Activated naive CD8-positive, alpha-beta T cell treated with anti-CD3 and anti-CD28 coated beads, Interleukin-2, amount 50 U/mL, for 16 hours (primary cell): Measurements from ENCODE around the gene MTARC1.

Source experiments
- DNase-seq: peaks from one replicate; pipeline ENCODE4 v3.0.0-alpha.2; 2020; ENCODE audit warnings: low read depth, low spot score

The MTARC1 gene

DNA sequence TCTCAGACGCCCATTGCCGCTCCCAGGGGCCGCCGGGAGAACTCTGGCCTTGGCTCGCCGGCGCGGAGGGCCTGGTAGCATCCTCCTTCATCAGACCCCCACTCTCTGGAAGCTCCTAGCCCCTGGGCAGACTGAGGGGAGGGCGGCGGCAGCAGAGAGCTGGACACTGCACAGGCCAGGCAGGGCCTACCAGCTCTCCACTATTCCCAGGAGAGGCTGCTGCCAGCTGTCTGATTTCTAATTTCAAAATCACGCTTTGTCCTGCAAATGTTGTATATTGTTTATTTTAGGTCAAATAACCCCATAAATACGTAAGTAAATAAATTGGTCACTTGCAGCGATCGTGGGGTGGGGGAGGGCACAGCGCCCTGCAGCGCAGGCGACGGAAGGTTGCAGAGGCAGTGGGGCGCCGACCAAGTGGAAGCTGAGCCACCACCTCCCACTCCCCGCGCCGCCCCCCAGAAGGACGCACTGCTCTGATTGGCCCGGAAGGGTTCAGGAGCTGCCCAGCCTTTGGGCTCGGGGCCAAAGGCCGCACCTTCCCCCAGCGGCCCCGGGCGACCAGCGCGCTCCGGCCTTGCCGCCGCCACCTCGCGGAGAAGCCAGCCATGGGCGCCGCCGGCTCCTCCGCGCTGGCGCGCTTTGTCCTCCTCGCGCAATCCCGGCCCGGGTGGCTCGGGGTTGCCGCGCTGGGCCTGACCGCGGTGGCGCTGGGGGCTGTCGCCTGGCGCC is at the start of gene MTARC1:
TSS of gene MTARC1 (plus strand) at position 577 of the 732 bp plus-strand sequence. CDS start at position 609, 32 bp downstream.
- no peak for DNase-seq

DNA sequence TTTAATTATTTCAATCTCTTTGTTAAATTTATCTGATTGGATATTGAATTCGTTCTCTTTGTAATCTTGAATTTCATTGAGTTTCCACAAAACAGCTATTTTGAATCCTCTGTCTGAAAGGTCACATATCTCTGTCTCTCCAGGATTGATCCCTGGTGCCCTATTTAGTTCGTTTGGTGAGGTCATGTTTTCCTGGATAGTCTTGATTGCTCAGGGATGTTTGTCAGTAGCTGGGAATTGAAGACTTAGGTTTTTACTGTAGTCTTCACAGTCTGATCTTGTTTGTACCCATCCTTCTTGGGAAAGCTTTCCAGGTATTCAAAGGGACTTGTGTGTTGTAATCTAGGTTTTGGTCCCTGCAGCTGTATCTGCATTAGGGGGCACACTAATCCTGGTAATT is 45.4 kb upstream of the MTARC1 start:
- DNase-seq = no peak

DNA sequence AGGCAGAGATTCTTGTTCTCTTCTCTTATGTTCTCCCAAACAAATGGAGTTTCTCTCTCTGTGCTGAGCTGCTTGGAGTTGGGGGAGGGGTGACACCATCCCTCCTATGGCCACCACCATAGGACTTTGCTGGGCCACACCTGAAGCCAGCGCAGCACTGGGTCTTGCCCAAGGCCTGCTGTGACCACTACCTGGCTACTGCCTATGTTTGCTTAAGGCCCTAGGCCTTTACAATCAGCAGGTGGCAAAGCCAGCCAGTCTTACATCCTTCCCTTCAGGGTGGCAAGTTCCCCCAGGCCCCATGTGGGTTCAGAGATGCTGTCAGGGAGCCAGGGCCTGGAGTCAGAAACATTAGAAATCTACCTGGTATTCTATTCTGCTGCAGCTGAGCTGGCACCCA is 44.9 kb upstream of the MTARC1 start:
- no peak for DNase-seq

DNA sequence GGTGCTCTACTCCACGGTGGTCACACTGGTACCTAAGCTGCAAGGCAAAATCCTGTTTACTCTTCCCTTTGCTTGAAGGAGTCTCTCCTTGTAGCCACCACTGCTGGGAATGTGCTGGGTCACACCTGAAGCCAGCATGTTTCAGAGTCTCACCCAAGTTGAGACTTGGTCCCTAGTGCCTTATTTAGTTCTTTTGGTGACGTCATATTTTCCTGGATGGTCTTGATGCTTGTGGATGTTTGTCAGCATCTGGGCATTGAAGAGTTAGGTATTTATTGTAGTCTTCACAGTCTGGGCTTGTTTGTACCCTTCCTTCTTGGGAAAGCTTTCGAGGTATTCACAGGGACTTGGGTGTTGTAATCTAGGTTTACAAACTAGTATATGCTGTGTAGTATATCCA is 44.2 kb upstream of the MTARC1 start:
- no peak for DNase-seq

DNA sequence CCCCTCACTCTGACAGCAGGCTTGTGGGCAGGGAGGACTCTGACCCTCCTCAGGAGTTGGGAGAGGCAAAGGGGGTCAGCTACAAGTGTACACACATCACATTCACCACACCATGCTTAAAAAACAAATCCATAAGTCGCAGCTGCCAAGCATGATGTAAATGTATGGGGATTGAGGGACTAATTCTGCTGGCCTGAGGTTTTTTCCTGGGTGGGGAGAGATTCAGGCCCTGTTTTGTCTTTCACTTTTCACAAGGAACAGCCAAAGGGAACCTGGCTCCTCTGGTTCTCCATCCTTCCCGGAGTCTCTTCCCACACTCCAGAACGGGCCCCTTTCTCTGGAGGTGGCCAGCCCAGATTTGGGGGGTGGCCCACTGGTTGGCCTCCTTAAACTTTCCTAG is 39.9 kb upstream of the MTARC1 start:
- DNase-seq = no peak

DNA sequence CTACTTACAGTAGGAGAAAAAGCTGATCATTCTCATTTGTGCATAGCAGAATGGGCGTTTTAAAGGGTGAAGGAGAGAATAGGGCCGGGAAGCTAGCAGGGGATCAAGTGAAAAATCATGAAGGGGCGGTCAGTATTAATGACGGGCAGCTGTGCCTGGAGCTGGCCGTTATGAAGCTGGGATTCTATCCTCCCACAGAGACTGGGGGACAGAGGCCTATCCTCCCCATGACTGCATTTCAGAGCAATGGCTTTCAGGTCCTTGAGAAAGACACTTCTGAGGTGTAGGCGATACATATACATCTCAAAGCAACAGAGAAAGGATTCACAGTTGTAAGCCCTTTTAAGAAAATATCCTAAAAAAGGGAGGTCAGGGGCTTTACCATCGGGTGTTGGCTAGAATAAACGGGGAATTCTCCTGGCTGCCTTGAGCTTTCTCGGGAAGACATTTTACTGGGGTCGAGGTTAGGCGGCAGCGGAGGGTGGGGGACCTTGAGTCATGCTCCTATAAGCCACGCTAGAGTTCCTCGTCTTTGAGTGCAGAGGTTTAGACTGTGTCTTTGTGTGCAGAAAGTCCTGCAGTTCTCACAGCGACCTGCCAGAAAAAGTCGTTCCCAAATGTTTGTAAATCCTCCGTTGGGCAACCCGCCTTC is 39.1 kb upstream of the MTARC1 start:
- no peak for DNase-seq

DNA sequence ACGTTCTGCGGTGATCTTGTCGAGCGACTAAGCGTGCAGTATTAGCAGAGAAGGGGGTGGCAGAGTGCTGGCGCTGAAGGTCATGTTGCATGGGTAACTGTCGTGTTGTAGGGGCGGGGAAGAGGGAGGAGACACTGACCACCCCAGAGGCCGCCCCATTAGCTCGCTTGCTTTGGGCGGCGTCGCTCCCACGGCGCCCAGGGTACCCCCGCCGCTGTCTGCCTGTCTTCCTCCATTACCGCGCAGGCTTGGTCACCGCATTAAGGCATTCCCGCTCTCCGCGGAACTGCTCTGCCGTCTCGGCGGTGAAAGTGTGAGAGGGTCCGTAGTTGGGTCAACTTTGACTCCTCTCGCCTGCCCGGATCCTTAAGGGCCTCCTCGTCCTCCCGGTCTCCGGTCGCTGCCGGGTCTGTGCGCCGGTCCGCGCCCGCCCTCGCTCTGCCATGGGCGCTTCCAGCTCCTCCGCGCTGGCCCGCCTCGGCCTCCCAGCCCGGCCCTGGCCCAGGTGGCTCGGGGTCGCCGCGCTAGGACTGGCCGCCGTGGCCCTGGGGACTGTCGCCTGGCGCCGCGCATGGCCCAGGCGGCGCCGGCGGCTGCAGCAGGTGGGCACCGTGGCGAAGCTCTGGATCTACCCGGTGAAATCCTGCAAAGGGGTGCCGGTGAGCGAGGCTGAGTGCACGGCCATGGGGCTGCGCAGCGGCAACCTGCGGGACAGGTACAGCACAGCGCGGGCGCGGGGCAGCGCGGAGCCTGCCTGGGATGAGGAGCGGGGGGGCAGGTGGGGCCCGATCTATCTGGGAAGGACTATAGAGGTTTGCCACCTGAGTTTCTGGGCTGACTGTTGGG is 38.4 kb upstream of the MTARC1 start, which contains the start of gene MTARC2:
TSS of gene MTARC2 (plus strand) at position 234 of the 846 bp plus-strand sequence. CDS start at position 444, 210 bp downstream.
- no peak for DNase-seq

DNA sequence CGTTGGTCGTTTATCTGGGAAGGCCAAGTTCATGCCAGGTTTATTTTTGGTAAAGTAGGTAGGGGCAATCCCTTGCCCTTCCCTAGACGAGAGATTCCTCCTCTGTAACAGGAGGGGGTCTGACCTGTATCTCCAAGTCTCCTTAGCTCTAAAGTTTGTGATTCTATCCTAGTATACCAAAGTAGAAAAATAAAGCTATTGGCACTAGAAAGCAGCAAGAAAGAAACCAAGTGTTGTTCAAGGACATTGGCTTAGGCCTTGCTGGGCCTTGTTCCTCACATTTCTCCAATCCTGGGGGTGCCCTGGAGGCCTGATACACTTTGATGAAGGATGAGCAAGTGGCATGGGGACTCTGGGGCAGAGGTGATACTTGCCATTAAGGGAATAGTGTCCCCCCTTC is 37.8 kb upstream of the MTARC1 start:
- no peak for DNase-seq

DNA sequence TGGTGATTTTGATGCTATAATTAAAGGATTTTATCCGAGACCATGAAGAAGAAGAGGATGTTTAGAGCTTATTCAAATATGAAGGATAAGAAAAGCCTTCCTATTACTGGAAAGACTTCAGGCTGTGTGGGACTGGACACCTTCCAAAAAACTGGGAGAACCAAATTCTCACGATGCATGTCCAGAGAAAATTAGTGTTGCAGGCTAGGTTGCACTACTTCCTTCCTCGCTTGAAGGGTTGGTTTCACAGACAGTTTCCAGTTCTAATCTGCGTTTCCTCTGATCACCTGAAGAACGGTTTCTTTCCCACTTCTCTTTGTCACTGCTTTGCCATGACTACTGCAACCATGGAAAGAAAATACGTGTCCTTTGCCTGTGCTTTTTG is 36.6 kb upstream of the MTARC1 start:
- no peak for DNase-seq

DNA sequence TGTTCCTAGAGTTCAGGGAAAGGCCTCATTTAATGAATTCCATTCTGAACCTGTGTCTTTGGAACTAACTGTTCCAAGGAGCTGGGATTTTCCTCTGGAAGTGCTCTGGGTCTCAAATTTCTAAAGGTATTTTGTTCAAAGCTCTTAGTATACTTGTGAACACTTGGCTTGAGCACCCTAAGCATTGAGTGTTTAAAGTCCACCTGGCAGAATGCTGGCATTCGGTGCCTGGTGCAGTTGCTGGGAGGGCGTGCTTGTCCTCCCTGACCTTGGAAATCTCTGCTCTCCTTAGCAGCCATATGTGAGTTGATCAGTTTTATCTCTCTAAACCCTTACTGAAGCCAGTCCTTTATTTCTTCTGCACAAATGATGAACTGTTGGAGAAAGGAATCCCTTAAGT is 35.6 kb upstream of the MTARC1 start:
- DNase-seq = no peak

DNA sequence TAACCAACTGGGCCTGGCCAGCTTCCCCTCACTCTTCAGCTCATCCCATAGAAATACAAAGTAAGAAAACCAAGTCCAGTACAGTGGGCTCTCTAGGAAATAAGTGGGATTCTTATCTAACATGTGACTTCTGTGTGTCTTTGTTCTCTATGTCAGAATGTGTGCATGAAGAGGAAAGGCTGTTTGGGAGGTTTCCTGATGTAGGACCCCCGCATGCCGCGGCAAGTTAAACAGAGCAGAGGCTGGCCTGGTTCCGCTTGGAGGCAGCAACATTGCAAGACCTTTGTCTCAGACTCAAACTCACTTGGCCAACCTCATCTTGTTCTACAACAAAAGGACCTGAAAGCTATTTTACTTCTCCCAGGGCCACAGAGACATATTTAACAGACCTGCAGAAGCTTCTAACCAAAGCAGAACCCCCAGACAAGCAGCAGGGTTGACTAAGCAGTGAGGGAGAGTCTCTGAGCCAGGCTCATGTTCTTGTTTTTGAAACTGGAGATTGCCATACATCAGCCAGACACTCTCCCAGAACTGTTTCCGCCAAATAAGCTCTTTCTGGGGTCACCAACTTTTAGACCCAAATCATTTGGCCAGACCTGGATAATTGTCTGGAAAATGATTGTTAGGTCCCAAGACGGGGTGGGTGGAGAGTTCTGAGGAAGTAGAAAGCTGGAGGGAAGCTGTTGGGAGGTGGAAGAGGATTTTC is 32.3 kb upstream of the MTARC1 start:
- no peak for DNase-seq

DNA sequence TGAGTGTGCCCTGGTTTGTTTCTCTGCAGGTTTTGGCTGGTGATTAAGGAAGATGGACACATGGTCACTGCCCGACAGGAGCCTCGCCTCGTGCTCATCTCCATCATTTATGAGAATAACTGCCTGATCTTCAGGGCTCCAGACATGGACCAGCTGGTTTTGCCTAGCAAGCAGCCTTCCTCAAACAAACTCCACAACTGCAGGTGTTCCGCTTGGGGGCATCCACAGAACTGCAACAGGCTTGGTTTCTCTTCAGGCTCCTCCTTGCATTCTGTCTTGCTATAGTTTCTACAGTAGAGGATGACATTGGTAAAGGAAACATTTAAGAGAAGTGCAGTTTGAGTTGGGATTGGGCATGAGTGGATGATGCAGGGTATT is 31.8 kb upstream of the MTARC1 start:
- DNase-seq = no peak

DNA sequence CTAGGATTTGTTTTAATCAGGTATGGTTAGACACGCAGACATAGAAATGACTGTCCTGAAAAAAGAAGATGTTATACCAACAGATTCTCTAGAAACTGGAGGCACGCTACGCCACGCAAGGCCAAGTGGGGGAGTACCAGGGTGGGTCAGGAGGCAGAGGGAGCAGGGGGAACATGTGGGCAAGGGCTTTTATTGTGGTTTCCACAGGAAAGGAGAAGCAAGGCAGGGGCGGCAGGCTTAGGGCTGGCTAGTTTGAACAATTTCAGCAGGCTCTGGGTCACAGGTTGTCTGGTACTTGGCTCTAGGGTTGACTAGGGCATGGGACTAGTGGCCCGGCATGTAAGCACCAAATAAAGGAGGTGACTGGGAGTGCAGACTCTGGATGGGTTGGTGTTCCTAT is 31.4 kb upstream of the MTARC1 start:
- DNase-seq = no peak

DNA sequence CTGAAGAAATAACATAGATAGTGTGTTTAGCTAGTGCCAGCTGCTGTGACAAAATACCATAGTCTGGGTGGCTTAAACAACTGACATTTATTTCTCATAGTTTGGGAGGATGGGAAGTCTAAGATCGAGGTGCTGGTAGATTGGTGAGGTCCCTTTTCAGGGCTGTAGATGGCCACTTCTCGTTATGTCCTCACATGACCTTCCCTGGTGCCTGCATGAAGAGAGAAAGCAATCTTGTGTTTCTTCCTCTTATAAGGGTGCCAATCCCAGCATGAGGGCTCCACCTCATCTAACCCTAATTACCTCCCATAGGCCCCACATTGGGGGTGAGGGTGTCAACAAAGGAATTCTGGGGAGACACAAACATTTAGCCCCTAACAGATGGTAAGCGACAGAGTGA is 29.3 kb upstream of the MTARC1 start:
- DNase-seq = no peak

DNA sequence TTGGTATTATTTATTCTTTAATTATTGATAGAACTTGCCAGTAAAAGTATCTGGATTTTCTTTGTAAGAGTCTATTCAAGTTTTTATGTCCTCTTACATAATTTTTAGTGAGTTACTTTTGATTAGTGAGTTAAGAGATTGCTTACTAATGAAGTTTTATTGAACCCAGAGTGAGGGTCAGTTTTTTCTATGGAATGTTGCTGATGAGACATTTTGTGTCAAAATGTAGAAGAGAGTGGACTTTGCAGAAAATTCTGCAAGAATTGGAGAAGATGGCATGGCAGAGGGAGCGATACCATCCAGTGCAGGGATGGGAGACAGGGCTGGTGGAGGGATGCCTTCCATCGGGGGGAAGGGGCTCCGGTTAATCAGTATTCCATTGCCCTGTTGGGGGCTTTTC is 27.6 kb upstream of the MTARC1 start:
- DNase-seq = no peak

DNA sequence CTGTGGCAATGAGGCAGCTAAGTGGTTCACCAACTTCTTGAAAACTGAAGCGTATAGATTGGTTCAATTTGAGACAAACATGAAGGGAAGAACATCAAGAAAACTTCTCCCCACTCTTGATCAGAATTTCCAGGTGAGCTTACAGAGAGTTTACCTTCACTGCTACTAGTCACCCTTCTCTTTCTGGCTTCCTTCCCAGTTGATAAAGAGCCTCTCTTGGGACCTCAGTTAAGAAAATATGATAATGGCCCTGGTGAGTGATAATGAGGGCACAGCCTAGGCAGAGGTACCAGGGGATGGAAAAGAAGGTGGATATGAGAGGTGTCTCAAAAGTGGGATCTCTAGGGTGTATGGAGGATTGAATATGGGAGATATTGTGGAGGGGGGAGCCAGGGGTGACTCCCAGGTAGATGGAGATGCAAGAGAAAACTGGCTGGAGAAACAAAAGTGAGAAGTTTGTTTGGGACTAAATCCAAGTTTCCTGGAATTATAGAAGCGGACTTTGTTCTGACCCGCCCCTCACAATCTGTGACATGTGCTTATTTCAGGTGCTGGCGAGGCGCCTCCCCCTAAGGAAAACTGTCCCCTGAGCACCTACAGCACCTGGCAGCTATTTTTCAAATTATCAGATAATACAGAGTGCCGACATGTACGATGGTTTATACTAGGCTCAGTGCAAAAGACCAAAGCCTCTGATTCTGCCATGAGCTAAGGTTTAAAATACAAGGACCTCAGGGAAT is 24.9 kb upstream of the MTARC1 start:
- DNase-seq = no peak

DNA sequence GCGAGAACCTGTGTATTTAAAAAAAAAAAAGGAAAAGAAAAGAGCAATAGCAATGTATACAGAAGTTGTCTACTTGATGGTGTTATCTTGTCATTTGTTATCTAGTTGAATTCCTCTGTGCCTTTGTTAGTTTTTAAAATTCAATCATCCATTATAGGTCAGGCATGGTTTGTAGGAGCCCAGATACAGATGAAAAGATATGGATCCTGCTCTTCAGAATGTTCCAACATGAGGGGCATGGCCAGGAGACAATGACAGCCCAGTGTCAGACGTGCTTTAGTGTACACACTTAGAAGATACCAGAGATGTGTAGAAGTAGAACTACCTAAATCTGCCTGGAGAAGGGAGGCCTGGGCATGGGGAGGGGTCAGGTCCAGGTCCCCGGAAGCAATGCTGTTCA is 22.0 kb upstream of the MTARC1 start:
- DNase-seq = no peak

DNA sequence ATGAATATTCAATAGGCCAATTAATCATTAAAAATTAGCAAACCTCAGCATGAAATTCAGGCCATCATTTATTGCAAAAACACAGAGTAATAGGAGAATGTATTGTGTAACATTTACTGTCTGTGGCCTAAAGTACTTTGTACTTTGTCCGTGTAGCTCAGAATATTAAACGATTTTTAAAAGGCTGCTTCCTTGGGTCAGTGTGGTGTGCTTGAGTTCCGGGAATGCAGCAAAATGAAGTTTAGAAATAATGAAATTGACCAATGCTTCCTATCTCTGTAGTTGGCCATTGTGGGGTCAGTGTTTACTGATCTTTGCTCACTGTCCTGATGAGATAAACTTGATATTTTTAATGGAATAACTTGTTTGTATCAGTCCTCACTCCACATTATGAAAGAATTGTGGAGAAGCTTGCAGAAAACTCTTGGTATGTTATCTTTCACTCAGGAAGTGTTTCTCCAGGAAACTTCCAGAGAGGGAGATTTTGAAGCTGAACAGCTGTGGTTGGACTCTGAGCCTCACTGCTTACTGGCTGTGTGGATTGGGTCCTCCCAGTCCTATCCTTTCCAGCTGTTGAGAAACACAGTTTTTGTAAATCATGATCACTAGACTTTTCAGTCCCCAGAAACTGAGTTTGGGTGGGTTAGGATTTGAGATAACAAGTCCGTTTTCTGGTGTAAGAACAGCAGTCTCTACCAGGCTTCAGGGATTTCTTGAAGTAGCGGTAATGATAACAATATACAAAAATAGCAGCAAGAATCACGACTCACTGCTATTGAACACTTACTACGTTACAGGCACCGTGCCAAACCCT is 19.2 kb upstream of the MTARC1 start:
- no peak for DNase-seq

DNA sequence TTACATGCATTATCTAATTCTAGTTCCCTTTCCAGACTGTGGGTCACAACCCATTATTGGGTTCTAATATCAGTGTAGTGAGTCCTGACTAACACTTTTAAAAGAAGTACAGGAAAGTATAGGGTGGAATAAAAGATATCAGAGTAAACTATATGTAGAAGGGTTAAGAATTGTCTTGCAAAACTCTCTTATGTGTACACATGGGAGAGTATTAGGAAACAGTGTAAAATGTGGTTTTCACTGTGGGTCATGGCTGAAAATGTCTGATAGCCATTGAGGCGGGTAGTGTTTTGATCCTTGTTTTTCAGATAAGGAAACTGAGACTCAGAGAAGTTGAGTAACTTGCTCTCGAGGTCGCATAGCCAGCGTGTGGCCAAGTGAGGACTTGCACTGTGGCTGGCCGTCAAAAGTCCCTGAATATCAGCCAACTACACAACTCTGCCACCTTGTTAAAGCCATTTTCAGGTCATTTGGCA is 18.5 kb upstream of the MTARC1 start:
- DNase-seq = no peak

DNA sequence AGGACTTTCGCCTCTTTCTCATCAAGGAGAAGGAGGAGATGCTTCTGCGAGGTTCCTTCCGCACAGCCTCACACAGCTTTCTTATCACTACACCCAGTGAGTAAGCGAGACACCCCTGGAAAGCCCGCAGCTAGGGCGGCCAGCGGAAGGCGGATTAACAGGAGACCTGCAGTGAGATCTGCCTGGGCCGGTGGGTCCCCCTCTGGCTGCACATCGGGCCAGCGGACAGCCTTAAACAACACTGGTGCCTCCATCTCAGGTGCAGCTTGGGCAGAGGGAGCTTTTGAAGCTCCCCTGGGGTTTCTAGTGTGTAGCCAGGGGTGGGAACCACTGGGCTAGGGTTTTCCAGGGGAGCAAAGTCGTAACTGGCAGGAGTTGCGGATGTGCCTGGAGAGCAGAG is 17.5 kb upstream of the MTARC1 start:
- DNase-seq = no peak
